ENCODE results near the gene HK1. TPM values are rescaled to one million over a fixed set of nuclear protein-coding genes. Genes with fewer than 3 reads are reported as not detected.
A peak's percentile ranks its signal among the peaks of the same experiment; 100 is the strongest.

HK1 gene
- total and polyA plus RNA-seq, 2 of the 4 experiments (the other 2 are of a cell fraction): 53.7 to 90.5 TPM

DNA sequence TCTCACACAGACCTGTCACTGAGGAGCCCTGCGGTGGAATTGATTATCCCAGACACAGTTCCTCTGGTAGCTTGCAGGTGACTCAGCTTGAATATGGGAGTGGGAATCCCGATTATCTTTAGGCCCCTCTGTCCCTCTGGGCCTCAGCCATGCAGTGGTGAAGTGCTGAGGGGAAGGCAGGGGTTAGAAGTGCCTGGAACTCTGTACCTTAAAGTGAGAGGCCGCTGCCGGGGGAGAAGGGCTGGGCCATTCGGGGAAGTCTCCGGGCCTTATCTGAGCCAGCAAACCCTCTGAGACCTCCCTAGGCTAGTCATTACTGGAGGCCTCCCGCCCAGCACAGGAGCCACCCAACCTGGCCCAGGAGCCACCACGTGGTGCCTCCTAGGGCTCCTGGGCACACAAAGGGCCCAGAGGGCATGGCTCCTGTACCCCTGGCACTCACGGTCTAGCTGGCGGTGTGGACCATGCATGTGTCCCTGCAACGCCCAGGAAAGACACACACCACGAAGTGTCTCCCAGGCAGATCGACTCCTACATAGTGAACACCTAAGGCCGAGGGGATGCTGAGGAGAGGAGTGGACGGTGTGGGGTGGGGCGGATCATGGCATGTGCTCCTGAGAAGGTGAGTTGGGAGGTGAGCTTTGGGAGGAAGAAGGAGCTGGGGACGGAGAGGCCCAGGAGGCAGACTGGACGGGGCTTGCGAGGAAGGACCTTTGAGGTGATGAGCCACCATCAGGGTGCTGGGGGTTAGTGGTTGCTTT lies 56.2 kb downstream of the HK1 start:
- H4K5ac ChIP-seq (ENCODE audit: low read depth, low read length): no peak overlapping the region
- dilution Hi-C loops (cut with HindIII; ENCODE audit: low sequenced_read_pairs, unreplicated experiment) (no loop called here), in situ Hi-C loops (cut with MboI; ENCODE audit: low sequenced_read_pairs) (no loop called here), intact Hi-C loops (cut with micrococcal nuclease) (no loop called here)
- H4K20me1 ChIP-seq (ENCODE audit: insufficient read depth, low read length): peaks cover 76% of the 10 kb centered on the region
- CTCF ChIA-PET: no interaction called here
- peaks cover 54% of the 10 kb centered on the region for H3K9me1 ChIP-seq (ENCODE audit: insufficient read depth, low read length)
- H2BK20ac ChIP-seq (ENCODE audit: low read depth, low read length): no peak overlapping the region
- H3K4me1 ChIP-seq (ENCODE audit: control insufficient read depth, insufficient read depth, low read length): peaks cover 26% of the 10 kb centered on the region
- no peak overlapping the region for H3K14ac ChIP-seq (replicated peaks; ENCODE audit: low read depth, low read length)
- BruUV-seq (replicated peaks): no TSS peak
- H3K4me3 ChIP-seq (ENCODE audit: insufficient read depth, low read depth, low read length): no peak overlapping the region
- no peak for DNase-seq
- H2BK120ac ChIP-seq (ENCODE audit: low read depth, low read length): no peak overlapping the region
- peak overlapping the region; percentile 26; the same call in 1 of the 2 replicates for H3K4ac ChIP-seq (ENCODE audit: low read depth, low read length)
- POLR2A ChIA-PET (ENCODE audit: unreplicated experiment): interaction anchor here (1.1 kb wide), 1 partner anchor 15 kb away, joined by 3 read pairs; no protein-coding TSS in a partner anchor
- H2BK15ac ChIP-seq (ENCODE audit: low read depth, low read length): no peak overlapping the region
- no peak for ATAC-seq (ENCODE audit: low read depth)
- no peak overlapping the region for H4K8ac ChIP-seq (ENCODE audit: low read depth in 2 of 2, low read length in 2 of 2)
- peaks cover 2% of the 10 kb centered on the region for H3K36me3 ChIP-seq (ENCODE audit: control insufficient read depth, insufficient read depth, low read length)
- peaks cover 48 to 88% of the 10 kb centered on the region in 2 experiments for H3K79me1 ChIP-seq (ENCODE audit: low read depth in 1 of 2, low read length in 2 of 2)
- no peaks in the 10 kb centered on the region for H3K27me3 ChIP-seq (ENCODE audit: control insufficient read depth, insufficient read depth, low read length)
- H2AK5ac ChIP-seq (ENCODE audit: low read depth, low read length): peak overlapping the region; percentile 75
- no peak overlapping the region for H3K4me2 ChIP-seq (ENCODE audit: low read depth, low read length)
- no peak overlapping the region for H4K91ac ChIP-seq (ENCODE audit: insufficient read depth, low read depth, low read length)
- no peak overlapping the region for H2BK5ac ChIP-seq (ENCODE audit: low read depth, low read length, poor library complexity, severe bottlenecking)
- no peak overlapping the region for H3K18ac ChIP-seq (ENCODE audit: low read depth, low read length)
- H3K23ac ChIP-seq (ENCODE audit: low read depth, low read length): no peak overlapping the region
- H3K27ac ChIP-seq (ENCODE audit: insufficient read depth, low read length): no peak overlapping the region
- no peak overlapping the region for H3K56ac ChIP-seq (ENCODE audit: extremely low read depth, insufficient read depth, low read length)
- H3K9ac ChIP-seq (ENCODE audit: low read depth, low read length): no peak overlapping the region
- peak overlapping the region; percentile 60 for H2AFZ ChIP-seq (replicated peaks; ENCODE audit: low read length, poor library complexity)
- no peaks in the 10 kb centered on the region for H3K9me3 ChIP-seq (ENCODE audit: control insufficient read depth, insufficient read depth, low read length)
- peak overlapping the region; percentile 68 for H2AK9ac ChIP-seq (replicated peaks; ENCODE audit: low read depth, low read length, poor library complexity)
- 89% methylated on average over 10 of the region's 19 CpGs; no CpG with 5 or more reads in 1 of the 2 experiments for WGBS, 2 experiments (ENCODE audit: extremely low coverage in 2 of 2, insufficient read length in 1 of 2)
- TF ChIP-seq, protein P1, sequence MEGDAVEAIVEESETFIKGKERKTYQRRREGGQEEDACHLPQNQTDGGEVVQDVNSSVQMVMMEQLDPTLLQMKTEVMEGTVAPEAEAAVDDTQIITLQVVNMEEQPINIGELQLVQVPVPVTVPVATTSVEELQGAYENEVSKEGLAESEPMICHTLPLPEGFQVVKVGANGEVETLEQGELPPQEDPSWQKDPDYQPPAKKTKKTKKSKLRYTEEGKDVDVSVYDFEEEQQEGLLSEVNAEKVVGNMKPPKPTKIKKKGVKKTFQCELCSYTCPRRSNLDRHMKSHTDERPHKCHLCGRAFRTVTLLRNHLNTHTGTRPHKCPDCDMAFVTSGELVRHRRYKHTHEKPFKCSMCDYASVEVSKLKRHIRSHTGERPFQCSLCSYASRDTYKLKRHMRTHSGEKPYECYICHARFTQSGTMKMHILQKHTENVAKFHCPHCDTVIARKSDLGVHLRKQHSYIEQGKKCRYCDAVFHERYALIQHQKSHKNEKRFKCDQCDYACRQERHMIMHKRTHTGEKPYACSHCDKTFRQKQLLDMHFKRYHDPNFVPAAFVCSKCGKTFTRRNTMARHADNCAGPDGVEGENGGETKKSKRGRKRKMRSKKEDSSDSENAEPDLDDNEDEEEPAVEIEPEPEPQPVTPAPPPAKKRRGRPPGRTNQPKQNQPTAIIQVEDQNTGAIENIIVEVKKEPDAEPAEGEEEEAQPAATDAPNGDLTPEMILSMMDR (conservative IDR thresholded peaks at IDR 0.05; ENCODE audit: low read depth, low read length): no peak
- TF ChIP-seq MAFK (IDR thresholded peaks at IDR 0.05; ENCODE audit: low read depth, low read length) (no peak), CHD1 (IDR thresholded peaks at IDR 0.05; ENCODE audit: low read depth, low read length) (no peak), USF2 (IDR thresholded peaks at IDR 0.05; ENCODE audit: low read depth, low read length) (no peak), RFX5 (IDR thresholded peaks at IDR 0.05; ENCODE audit: low read depth, low read length) (no peak), FOS (IDR thresholded peaks at IDR 0.05; ENCODE audit: low read depth, low read length) (no peak), CEBPB (IDR thresholded peaks at IDR 0.05; ENCODE audit: low read depth, low read length) (no peak), RCOR1 (IDR thresholded peaks at IDR 0.05; ENCODE audit: insufficient replicate concordance, low read length) (no peak), RAD21 (IDR thresholded peaks at IDR 0.05; ENCODE audit: low read length) (no peak), MXI1 (IDR thresholded peaks at IDR 0.05; ENCODE audit: borderline replicate concordance, low read depth, low read length) (no peak), SMC3 (IDR thresholded peaks at IDR 0.05; ENCODE audit: low read depth, low read length) (no peak), NFE2L2 (IDR thresholded peaks at IDR 0.05; ENCODE audit: low read depth, low read length) (no peak), POLR2A (IDR thresholded peaks at IDR 0.05; ENCODE audit: low read depth, low read length) (no peak), BHLHE40 (IDR thresholded peaks at IDR 0.05; ENCODE audit: low read depth, low read length) (no peak), MAZ (IDR thresholded peaks at IDR 0.05; ENCODE audit: borderline replicate concordance, low read depth, low read length) (no peak)
